Measurements from ENCODE around the gene NBPF20. TPM values are rescaled to one million over a fixed set of nuclear protein-coding genes. Genes with fewer than 3 reads are reported as not detected.
A peak's percentile ranks its signal among the peaks of the same experiment; 100 is the strongest.
"Not testable (repeated sequence)": the region's sequence is repeated elsewhere in the genome, so short reads cannot be mapped to it uniquely, and the experiment has no call there.

Gene NBPF20
- total and polyA plus RNA-seq, 2 experiments from 2014 or later = 0.50 to 0.83 TPM

DNA sequence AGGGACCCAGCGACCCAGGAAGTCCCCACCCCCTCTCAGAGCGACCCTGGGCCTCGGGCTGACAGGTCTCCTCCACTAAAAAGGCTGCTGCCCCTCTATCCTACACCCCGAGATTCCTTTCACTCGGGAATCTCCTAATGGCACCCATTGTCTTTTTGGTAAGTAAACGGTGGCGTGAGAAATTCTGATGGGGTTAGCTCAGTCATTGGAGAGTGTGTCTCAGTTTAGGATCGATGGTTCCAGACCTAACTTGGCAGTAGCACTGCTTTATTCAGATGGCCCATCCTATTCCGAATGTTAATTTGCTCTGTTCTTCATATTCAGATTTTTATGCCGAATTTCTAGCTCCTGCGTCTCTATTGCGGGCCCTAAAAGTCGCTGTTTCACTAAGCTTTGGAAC is 34.6 kb upstream of the NBPF20 start:
- not testable (repeated sequence) for H3K36me3 Mint-ChIP-seq (ENCODE audit: low read depth); H3K4me1 Mint-ChIP-seq; H4K20me1 ChIP-seq (replicated peaks; ENCODE audit: insufficient read depth); H3K9me2 ChIP-seq (ENCODE audit: insufficient read depth); ATAC-seq; DNase-seq (ENCODE audit: low spot score); H3K4me1 ChIP-seq (ENCODE audit: insufficient read depth); H3K79me2 ChIP-seq (replicated peaks; ENCODE audit: insufficient read depth); H3K9me3 Mint-ChIP-seq; H3K27ac ChIP-seq (ENCODE audit: low read depth); H3F3A ChIP-seq (replicated peaks; ENCODE audit: low read depth); H2AFZ ChIP-seq; H3K27ac Mint-ChIP-seq; H3K36me3 ChIP-seq (ENCODE audit: insufficient read depth)
- H3K27me3 ChIP-seq (ENCODE audit: insufficient read depth) = peaks cover 40% of the 10 kb centered on the region
- peak overlapping the region; percentile 74 for H3K4me2 ChIP-seq
- H3K4me3 ChIP-seq = peak overlapping the region; percentile 60
- Mint-ChIP-seq H3K27me3 (ENCODE audit: insufficient read depth, low read depth, poor library complexity) (peaks cover 22% of the 10 kb centered on the region), H3K4me3 (peak overlapping the region; percentile 81)

DNA sequence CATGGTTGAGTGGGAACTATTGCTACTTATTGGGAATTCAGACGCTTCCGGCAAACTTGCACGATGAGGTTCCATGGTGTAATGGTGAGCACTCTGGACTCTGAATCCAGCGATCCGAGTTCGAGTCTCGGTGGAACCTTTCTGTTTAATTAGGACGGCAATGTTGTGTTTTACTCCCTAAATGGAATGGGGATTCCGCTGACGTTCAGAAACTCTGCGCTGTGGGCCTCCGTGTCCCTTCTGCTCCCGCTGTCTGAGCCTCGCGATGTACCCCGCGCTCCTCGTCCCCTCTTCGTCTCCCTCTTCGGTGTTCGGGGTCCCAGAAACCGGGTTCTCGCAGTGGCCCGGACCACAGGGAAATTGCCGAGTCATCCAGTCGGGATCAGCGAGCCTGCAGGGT is 34.2 kb upstream of the NBPF20 start:
- not testable (repeated sequence) for H3K79me2 ChIP-seq (replicated peaks; ENCODE audit: insufficient read depth); H3K27ac Mint-ChIP-seq; H3F3A ChIP-seq (replicated peaks; ENCODE audit: low read depth); H3K27ac ChIP-seq (ENCODE audit: low read depth); H3K36me3 Mint-ChIP-seq (ENCODE audit: low read depth); H3K4me1 Mint-ChIP-seq; H3K36me3 ChIP-seq (ENCODE audit: insufficient read depth); DNase-seq (ENCODE audit: low spot score); H2AFZ ChIP-seq; H4K20me1 ChIP-seq (replicated peaks; ENCODE audit: insufficient read depth); H3K9me3 Mint-ChIP-seq; H3K4me2 ChIP-seq; H3K4me1 ChIP-seq (ENCODE audit: insufficient read depth); H3K9me2 ChIP-seq (ENCODE audit: insufficient read depth); H3K4me3 Mint-ChIP-seq
- peak overlapping the region; percentile 60 for H3K4me3 ChIP-seq
- peak; percentile 80 for ATAC-seq
- H3K27me3 Mint-ChIP-seq (ENCODE audit: insufficient read depth, low read depth, poor library complexity) = peaks cover 26% of the 10 kb centered on the region
- peaks cover 44% of the 10 kb centered on the region for H3K27me3 ChIP-seq (ENCODE audit: insufficient read depth)

DNA sequence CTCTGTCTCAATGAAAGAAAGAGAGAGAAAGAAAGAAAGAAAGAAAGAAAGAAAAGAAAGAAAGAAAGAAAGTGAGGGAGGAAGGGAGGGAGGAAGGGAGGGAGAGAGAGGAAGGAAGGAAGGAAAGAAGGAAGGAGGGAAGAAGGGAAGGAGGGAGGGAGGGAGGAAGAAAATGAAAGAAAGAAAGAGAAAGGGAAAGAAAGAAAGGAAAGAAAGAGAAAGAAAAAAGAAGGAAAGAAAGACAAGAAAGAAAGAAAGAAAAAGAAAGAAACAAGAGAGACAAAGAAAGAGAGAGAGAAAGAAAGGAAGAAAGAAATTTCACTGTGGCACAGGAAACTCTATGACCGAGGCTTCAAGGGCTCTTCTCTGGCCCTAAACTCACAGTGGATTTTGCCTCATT is 33.7 kb upstream of the NBPF20 start:
- Mint-ChIP-seq H3K27me3 (ENCODE audit: insufficient read depth, low read depth, poor library complexity) (peaks cover 29% of the 10 kb centered on the region), H3K4me3 (peak overlapping the region; percentile 60)
- not testable (repeated sequence) for H4K20me1 ChIP-seq (replicated peaks; ENCODE audit: insufficient read depth); H3K27ac ChIP-seq (ENCODE audit: low read depth); H3K9me3 Mint-ChIP-seq; H3K79me2 ChIP-seq (replicated peaks; ENCODE audit: insufficient read depth); DNase-seq (ENCODE audit: low spot score); H2AFZ ChIP-seq; H3K36me3 Mint-ChIP-seq (ENCODE audit: low read depth); H3K36me3 ChIP-seq (ENCODE audit: insufficient read depth); H3F3A ChIP-seq (replicated peaks; ENCODE audit: low read depth); H3K9me2 ChIP-seq (ENCODE audit: insufficient read depth); H3K4me1 Mint-ChIP-seq; H3K27ac Mint-ChIP-seq; H3K4me2 ChIP-seq; ATAC-seq; H3K4me1 ChIP-seq (ENCODE audit: insufficient read depth)
- Histone ChIP-seq H3K4me3 (peak overlapping the region; percentile 48), H3K27me3 (ENCODE audit: insufficient read depth) (peaks cover 46% of the 10 kb centered on the region)

DNA sequence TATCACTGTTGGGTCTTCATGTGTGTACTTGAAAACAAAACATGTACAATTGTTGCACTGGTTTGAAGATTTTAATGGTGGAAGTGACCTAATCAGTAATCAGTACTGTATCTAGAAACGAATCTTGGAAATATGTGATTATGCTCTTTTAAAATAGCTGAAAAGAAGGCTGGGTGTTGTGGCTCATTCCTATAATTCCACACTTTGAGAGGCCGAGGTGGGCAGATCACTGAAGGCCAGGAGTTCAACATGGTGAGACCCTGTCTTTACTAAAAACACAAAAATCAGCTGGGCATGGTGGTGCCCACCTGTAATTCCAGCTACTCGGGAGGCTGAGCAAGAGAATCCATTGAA is 29.4 kb upstream of the NBPF20 start:
- H2AFZ ChIP-seq; DNase-seq (ENCODE audit: low spot score); H3K27ac ChIP-seq (ENCODE audit: low read depth); H3K36me3 ChIP-seq (ENCODE audit: insufficient read depth); H3K4me1 ChIP-seq (ENCODE audit: insufficient read depth); H3K9me3 Mint-ChIP-seq; H4K20me1 ChIP-seq (replicated peaks; ENCODE audit: insufficient read depth); ATAC-seq; H3K27ac Mint-ChIP-seq; H3F3A ChIP-seq (replicated peaks; ENCODE audit: low read depth); H3K9me2 ChIP-seq (ENCODE audit: insufficient read depth); H3K4me1 Mint-ChIP-seq; H3K79me2 ChIP-seq (replicated peaks; ENCODE audit: insufficient read depth); H3K36me3 Mint-ChIP-seq (ENCODE audit: low read depth): not testable (repeated sequence)
- Mint-ChIP-seq H3K4me3 (peak overlapping the region; percentile 68), H3K27me3 (ENCODE audit: insufficient read depth, low read depth, poor library complexity) (peaks cover 31% of the 10 kb centered on the region)
- TF ChIP-seq EZH2 (IDR thresholded peaks at IDR 0.05; ENCODE audit: low read depth, unreplicated experiment) = peak; percentile 59
- peaks cover 31% of the 10 kb centered on the region for H3K27me3 ChIP-seq (ENCODE audit: insufficient read depth)
- H3K4me2 ChIP-seq = peak overlapping the region; percentile 68
- peak overlapping the region; percentile 45 for H3K4me3 ChIP-seq
